RWPE2 (cell line): ENCODE results near the gene SIGLEC10.
"Not testable (repeated sequence)": the region's sequence is repeated elsewhere in the genome, so short reads cannot be mapped to it uniquely, and the experiment has no call there.

Experiments used
- ATAC-seq: fragments of 200-7000 bp; cut with Tn5 transposase; 3 replicates; pipeline ENCODE4 v1.9.1; 2021; ENCODE audit warnings: low read depth
- DNase-seq: peaks from one replicate; pipeline ENCODE4 v3.0.0-alpha.2; 2020; ENCODE audit warnings: low spot score
- H3K27ac ChIP-seq: fragments of 450-650 bp; 2 replicates; pipeline ENCODE4 v1.5.1; 2017; ENCODE audit warnings: mild to moderate bottlenecking; ENCODE audit not compliant: poor library complexity, severe bottlenecking
- H3K27me3 ChIP-seq: fragments of 250-450 bp; sonication (Bioruptor Pico); 2 replicates; pipeline ENCODE4 v1.5.1; 2021; ENCODE audit warnings: mild to moderate bottlenecking, moderate library complexity; ENCODE audit not compliant: insufficient read depth, poor library complexity, severe bottlenecking
- H3K36me3 ChIP-seq: fragments of 250-450 bp; sonication (Bioruptor Pico); 2 replicates; pipeline ENCODE4 v1.5.1; 2020; ENCODE audit warnings: low read depth, mild to moderate bottlenecking, moderate library complexity
- H3K4me1 ChIP-seq: fragments of 250-450 bp; sonication (Bioruptor Pico); 2 replicates; pipeline ENCODE4 v1.5.1; 2021; ENCODE audit warnings: mild to moderate bottlenecking, moderate library complexity; ENCODE audit not compliant: insufficient read depth, poor library complexity, severe bottlenecking
- H3K4me3 ChIP-seq: fragments of 250-450 bp; sonication (Bioruptor Pico); 2 replicates; pipeline ENCODE4 v1.5.1; 2021; ENCODE audit warnings: mild to moderate bottlenecking, moderate library complexity; ENCODE audit not compliant: severe bottlenecking
- H3K9me3 ChIP-seq: fragments of 250-450 bp; sonication (Bioruptor Pico); 2 replicates; pipeline ENCODE4 v1.5.1; 2021; ENCODE audit warnings: mild to moderate bottlenecking, moderate library complexity; ENCODE audit not compliant: severe bottlenecking
- TF ChIP-seq, protein P1 (sequence below): fragments of 450-650 bp; IDR thresholded peaks from one replicate; pipeline ENCODE4 v1.5.1; 2017; ENCODE audit warnings: mild to moderate bottlenecking, moderate library complexity; ENCODE audit not compliant: poor library complexity, severe bottlenecking

Gene SIGLEC10

DNA sequence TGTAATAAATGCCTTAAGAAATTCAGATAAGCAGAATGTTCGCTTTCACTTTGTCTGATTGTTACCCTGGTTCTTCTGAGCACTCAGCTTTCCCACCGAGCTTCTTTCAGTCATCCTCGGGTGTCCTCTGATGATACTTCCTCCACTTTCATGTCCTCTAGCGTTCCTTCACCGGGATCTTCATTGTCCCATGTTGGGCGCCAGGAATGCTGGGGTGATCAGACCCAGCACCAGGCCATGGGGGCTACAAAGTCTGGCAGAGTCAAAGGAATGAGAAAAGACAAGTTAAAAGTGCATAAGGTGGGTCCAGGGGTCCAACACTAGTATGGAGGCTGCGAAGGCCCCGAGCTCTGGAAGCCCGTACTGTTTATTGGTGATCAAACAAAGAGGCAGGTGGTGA, 15.3 kb downstream of the SIGLEC10 start:
- no peak overlapping the region for H3K27ac ChIP-seq
- no peaks in the 10 kb centered on the region for H3K27me3 ChIP-seq
- no peak overlapping the region for H3K4me3 ChIP-seq
- H3K9me3 ChIP-seq: no peaks in the 10 kb centered on the region
- no peaks in the 10 kb centered on the region for H3K36me3 ChIP-seq
- no peaks in the 10 kb centered on the region for H3K4me1 ChIP-seq
- DNase-seq (no peak), ATAC-seq (no peak)
- TF ChIP-seq, protein P1, sequence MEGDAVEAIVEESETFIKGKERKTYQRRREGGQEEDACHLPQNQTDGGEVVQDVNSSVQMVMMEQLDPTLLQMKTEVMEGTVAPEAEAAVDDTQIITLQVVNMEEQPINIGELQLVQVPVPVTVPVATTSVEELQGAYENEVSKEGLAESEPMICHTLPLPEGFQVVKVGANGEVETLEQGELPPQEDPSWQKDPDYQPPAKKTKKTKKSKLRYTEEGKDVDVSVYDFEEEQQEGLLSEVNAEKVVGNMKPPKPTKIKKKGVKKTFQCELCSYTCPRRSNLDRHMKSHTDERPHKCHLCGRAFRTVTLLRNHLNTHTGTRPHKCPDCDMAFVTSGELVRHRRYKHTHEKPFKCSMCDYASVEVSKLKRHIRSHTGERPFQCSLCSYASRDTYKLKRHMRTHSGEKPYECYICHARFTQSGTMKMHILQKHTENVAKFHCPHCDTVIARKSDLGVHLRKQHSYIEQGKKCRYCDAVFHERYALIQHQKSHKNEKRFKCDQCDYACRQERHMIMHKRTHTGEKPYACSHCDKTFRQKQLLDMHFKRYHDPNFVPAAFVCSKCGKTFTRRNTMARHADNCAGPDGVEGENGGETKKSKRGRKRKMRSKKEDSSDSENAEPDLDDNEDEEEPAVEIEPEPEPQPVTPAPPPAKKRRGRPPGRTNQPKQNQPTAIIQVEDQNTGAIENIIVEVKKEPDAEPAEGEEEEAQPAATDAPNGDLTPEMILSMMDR: no peak

DNA sequence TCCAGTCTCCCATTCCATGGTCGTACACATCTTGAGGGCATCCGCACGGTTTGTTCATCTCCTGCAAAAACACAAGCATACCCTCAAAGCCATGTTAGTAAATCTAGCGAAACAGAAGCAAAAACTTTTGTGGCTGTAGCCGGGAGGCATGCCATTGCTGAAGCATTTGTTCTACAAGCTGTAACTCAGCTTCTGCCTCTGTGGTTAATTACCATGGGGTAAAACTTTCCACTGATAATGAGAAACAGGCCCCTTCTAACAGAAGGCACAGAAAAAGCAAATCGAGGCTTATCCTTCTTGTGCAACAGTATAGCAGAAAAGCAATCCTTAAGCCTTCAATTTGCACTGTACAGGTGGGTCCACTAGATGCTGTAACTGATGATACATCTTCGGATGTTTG, 17.5 kb downstream of the SIGLEC10 start:
- not testable (repeated sequence) for H3K27me3 ChIP-seq, H3K36me3 ChIP-seq, H3K9me3 ChIP-seq, H3K4me3 ChIP-seq, ATAC-seq, H3K27ac ChIP-seq, H3K4me1 ChIP-seq, DNase-seq

DNA sequence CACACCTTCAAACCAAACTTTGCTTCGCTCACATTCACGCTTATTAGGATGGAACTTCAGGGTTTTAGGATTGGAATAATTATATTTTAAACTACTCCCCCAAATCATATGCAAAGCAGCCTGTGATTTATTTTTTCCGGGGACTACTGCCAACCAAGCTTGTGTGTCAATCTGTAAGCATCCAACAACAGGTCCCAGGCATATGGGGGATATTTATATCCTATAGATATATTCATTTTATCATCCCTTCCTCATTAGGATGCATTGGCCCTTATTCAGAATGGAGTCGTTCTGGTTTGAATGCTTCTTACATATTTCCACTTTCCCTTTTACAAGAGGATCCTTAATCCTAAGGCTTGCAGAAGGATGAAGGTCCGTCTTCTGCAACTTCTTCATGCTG, 18.2 kb downstream of the SIGLEC10 start:
- Histone ChIP-seq H3K4me3 (no peak overlapping the region), H3K9me3 (no peaks in the 10 kb centered on the region), H3K36me3 (no peaks in the 10 kb centered on the region), H3K27me3 (no peaks in the 10 kb centered on the region), H3K27ac (no peak overlapping the region), H3K4me1 (peaks cover 3% of the 10 kb centered on the region)
- no peak for DNase-seq
- TF ChIP-seq, protein P1: no peak
- no peak for ATAC-seq

DNA sequence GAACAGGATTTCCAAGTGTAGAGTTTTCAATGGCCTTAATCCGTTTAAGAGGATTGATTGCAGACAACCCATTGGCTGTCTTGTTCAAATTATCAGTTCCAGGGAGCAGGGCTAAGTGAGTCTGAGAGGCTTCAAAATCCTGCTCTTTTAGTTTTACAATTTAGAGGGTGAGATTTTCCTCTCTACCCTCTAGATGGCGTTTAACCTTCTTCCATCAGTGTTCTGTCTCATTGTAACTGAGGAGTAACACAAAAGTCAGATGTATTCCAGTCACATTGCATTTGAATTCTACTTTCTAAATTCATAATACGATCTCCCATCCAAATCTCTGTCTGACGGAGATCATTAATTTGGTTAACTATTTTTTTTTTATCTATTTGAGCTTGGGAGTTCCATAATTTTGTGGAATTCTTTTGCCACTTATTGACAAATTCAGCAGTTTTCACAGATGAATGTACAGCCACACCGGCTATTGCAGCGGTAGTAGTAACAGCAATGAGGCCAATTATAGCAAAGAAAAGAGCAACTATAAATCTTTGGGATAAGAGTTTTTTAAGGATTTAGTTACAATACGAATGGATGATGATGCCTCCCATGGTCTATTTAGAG, 19.2 kb downstream of the SIGLEC10 start:
- peaks cover 7% of the 10 kb centered on the region for H3K4me1 ChIP-seq
- no peaks in the 10 kb centered on the region for H3K9me3 ChIP-seq
- no peaks in the 10 kb centered on the region for H3K36me3 ChIP-seq
- no peak overlapping the region for H3K4me3 ChIP-seq
- no peaks in the 10 kb centered on the region for H3K27me3 ChIP-seq
- no peak for ATAC-seq
- TF ChIP-seq, protein P1: peak; percentile 76
- DNase-seq: no peak
- no peak overlapping the region for H3K27ac ChIP-seq

DNA sequence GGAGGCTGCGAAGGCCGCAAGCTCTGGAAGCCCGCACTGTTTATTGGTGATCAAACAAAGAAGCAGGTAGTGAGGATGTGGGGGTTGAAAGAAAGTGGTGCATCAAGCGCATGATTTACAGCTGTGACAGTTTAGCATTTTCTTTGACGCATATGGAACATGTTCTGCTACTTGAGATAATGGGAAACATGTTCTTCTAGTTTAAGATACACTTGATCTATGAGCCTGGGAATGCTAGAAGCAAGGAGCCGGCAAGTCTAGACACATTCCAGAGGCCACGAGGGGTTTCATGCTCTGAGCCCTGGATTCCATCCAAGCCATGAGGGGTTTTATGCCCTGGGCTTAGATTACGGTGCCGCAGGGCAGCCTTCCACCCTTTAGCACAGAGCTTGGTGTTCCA, 20.0 kb downstream of the SIGLEC10 start:
- not testable (repeated sequence) for H3K27ac ChIP-seq, H3K4me3 ChIP-seq, H3K36me3 ChIP-seq, H3K27me3 ChIP-seq, H3K4me1 ChIP-seq, DNase-seq, H3K9me3 ChIP-seq, ATAC-seq

DNA sequence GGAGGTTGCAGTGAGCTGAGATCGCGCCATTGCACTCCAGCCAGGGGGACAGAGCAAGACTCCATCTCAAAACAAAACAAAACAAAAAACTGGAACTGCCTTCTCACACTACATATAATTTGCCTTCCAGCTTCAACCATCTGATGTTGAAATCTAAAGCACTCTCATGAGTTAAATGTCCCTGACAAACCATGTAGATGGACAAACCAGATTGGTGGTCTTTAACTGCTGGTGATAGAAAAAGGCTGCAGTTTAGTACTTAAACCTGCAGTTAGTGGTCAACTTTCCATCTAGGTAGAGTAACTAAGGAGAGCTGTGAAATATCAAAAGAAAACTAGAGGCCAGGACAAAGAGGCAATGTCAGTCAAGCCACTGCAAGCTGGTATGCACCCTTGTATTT, 21.3 kb downstream of the SIGLEC10 start:
- no peak for DNase-seq
- H3K36me3 ChIP-seq: no peaks in the 10 kb centered on the region
- TF ChIP-seq, protein P1: no peak
- H3K27ac ChIP-seq: no peak overlapping the region
- H3K27me3 ChIP-seq: no peaks in the 10 kb centered on the region
- H3K9me3 ChIP-seq: no peaks in the 10 kb centered on the region
- H3K4me1 ChIP-seq: peaks cover 7% of the 10 kb centered on the region
- no peak overlapping the region for H3K4me3 ChIP-seq
- ATAC-seq: no peak
